Measurements from ENCODE around the gene CXCR1.
"Not testable (repeated sequence)": the region's sequence is repeated elsewhere in the genome, so short reads cannot be mapped to it uniquely, and the experiment has no call there.

The CXCR1 gene

GRCh38 chr2:218166791-218167190 is at the start of gene CXCR1:
CXCR1 (minus strand) TSS chr2:218166962; CDS start chr2:218165211, 1,751 bp downstream.
- in situ Hi-C loops (cut with MboI; ENCODE audit: low pct_unique_long_range_greater_than_20kb, low sequenced_read_pairs) = no loop called here
- peak; percentile 56 for DNase-seq

- in situ Hi-C loops (cut with MboI; ENCODE audit: low pct_unique_long_range_greater_than_20kb, low sequenced_read_pairs) = no loop called here
Measured at GRCh38 chr2:218216336-218216673, 49.5 kb upstream of the CXCR1 start.

GRCh38 chr2:218214116-218214515 is 47.4 kb upstream of the CXCR1 start:
- DNase-seq = no peak
- in situ Hi-C loops (cut with MboI; ENCODE audit: low pct_unique_long_range_greater_than_20kb, low sequenced_read_pairs) = no loop called here

More at GRCh38 chr2:218216336-218216673, 49.5 kb upstream of the CXCR1 start:
- no peak for DNase-seq

DNA sequence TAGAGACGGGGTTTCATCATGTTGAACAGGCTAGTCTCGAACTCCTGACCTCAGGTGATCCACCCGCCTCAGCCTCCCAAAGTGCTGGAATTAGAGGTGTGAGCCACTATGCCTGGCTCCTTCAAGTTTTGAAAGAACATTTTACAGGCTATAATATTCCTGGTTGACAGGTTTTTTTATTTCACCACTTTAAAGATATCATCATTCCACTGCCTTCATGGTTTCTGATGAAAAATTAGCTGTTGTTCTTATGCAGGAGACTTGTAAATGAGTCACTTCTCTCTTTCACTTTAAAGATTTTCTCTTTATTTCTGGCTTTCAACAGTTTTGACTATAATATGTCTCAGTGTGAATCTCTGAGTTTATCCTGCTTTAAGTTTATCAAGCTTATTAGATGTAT is 42.3 kb upstream of the CXCR1 start:
- DNase-seq = no peak
- in situ Hi-C loops (cut with MboI; ENCODE audit: low pct_unique_long_range_greater_than_20kb, low sequenced_read_pairs) = no loop called here

DNA sequence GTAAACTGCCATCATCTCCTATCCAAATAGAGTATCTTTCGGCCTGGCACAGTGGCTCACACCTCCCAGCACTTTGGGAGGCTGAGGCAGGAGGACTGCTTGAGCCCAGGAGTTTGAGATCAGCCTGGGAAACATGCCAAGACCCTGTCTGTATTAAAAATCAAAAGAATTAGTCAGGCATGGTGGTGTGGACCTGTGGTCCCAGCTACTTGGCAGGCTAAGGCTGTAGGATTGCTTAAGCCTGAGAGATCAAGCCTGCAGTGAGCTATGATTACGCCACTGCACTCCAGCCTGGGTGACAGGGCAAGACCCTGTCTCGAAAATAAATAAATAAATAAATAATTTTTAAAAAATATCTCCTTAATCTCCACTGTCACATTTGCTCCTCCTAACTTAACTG is 35.5 kb upstream of the CXCR1 start:
- DNase-seq = no peak
- in situ Hi-C loops (cut with MboI; ENCODE audit: low pct_unique_long_range_greater_than_20kb, low sequenced_read_pairs) = no loop called here

- no peak for DNase-seq
- in situ Hi-C loops (cut with MboI; ENCODE audit: low pct_unique_long_range_greater_than_20kb, low sequenced_read_pairs) = no loop called here
Measured at GRCh38 chr2:218196974-218197373, 30.2 kb upstream of the CXCR1 start.

DNA sequence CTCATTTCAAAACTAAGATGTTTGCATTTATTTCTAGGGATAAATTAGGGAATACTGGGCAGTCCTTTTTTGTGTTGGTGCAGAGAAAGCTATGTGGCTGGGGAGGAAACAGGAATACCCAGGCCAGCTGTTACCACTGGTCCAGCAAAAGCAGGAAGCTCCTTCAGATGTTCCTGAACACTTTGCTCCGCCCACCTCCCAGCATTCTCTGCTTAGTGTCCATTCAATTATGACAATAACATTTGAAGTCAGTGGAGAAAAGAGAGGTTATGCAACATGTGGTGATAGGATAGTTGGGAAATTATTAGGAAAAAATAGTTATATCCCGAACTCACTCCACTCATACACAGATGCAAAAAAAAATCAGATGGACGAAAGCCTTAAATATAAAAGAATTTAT is 28.1 kb upstream of the CXCR1 start:
- in situ Hi-C loops (cut with MboI; ENCODE audit: low pct_unique_long_range_greater_than_20kb, low sequenced_read_pairs) = no loop called here
- no peak for DNase-seq

GRCh38 chr2:218193701-218194100 is 26.9 kb upstream of the CXCR1 start:
- in situ Hi-C loops (cut with MboI; ENCODE audit: low pct_unique_long_range_greater_than_20kb, low sequenced_read_pairs) = no loop called here
- no peak for DNase-seq

DNA sequence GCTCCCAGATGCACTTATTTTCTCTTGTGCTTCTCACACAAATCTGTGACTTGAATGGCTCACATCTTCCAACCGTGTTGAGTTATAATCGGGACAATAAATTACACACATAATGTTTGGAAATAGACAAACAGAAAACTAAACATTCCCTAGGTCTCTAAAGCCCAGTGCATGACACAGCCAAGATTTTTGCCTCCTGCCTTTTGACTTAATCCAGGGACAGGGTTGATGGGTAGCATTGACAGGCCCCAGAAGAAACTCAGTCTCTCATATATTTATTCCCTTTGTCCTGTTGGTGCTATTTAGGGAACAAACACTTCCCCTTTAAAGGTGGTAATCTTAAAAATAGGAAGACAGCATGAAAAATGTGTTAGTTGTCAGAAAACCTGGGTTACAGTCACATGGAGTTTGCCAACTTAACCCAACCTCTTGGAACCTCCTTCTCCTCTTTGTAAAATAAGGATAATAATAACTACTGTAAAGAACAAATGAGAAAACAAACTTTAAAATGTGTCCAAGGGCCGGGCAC is 26.2 kb upstream of the CXCR1 start:
- in situ Hi-C loops (cut with MboI; ENCODE audit: low pct_unique_long_range_greater_than_20kb, low sequenced_read_pairs) = no loop called here

GRCh38 chr2:218188528-218188927 is 21.8 kb upstream of the CXCR1 start:
- in situ Hi-C loops (cut with MboI; ENCODE audit: low pct_unique_long_range_greater_than_20kb, low sequenced_read_pairs) = no loop called here
- no peak for DNase-seq

More for the DNA sequence above, 26.2 kb upstream of the CXCR1 start:
- DNase-seq = peak; percentile 53

- no peak for DNase-seq
- in situ Hi-C loops (cut with MboI; ENCODE audit: low pct_unique_long_range_greater_than_20kb, low sequenced_read_pairs) = no loop called here
Measured at GRCh38 chr2:218187296-218188015, 20.7 kb upstream of the CXCR1 start.

- no peak for DNase-seq
- in situ Hi-C loops (cut with MboI; ENCODE audit: low pct_unique_long_range_greater_than_20kb, low sequenced_read_pairs) = no loop called here
Measured at GRCh38 chr2:218186876-218187275, 20.1 kb upstream of the CXCR1 start.

DNA sequence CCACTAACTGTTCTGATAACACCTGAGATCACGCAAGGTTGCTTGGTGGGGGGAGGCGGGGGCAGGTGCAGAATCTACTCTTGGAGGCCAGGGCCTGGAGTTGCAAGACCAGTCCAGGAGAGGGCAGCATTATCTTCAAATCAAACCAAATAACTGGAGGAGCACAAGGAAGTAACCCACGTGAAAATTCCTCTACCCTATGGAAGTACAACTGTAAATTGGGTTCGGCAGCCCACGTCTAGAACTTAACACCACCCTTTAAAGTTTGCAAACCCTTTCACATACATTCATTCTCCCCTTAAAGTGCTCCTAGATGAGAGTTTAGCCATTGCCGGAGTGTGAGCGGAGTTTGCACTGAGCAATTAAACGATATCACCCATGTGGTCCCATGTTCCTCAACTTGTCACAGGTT is 19.6 kb upstream of the CXCR1 start:
- in situ Hi-C loops (cut with MboI; ENCODE audit: low pct_unique_long_range_greater_than_20kb, low sequenced_read_pairs) = no loop called here
- DNase-seq = peak; percentile 94

DNA sequence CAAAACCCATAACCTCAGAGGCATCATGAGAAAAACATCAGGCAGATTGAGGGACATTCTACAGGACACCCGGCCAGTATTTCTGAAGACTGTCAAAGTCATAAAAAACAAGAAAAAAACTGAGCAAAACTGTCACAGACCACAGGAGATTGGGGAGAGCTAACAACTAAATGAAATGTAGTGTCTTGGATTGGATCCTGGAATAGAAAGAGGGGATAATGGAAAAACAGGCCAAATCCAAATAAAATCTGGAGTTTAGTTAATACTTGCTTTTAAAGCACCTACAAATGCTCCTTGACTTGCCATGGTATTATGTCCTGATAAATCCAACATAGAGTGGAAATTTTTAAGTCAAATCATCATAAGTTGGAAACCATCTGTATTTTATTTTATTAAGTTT is 17.6 kb upstream of the CXCR1 start:
- in situ Hi-C loops (cut with MboI; ENCODE audit: low pct_unique_long_range_greater_than_20kb, low sequenced_read_pairs) = no loop called here
- DNase-seq = no peak

GRCh38 chr2:218180467-218181114 is 13.8 kb upstream of the CXCR1 start:
- no peak for DNase-seq
- in situ Hi-C loops (cut with MboI; ENCODE audit: low pct_unique_long_range_greater_than_20kb, low sequenced_read_pairs) = no loop called here

DNA sequence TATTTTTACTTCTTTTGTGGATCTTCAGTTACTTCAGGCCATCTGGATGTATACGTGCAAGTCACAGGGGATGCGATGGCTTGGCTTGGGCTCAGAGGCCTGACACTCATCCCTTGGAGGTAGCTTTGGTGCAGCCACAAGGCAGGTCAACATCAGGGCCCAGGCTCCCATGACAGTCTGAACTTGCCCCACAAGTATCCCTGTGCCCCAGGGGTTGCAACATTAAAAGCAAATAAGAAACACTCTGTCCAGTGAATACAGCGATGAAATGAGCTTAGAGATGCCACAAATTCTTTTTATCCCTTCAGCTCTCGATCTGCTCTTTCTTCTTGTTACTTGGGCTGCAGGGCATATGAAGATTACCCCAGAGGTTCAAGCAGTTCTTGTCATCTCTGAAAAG is 13.0 kb upstream of the CXCR1 start:
- in situ Hi-C loops (cut with MboI; ENCODE audit: low pct_unique_long_range_greater_than_20kb, low sequenced_read_pairs) = no loop called here
- DNase-seq = no peak

- in situ Hi-C loops (cut with MboI; ENCODE audit: low pct_unique_long_range_greater_than_20kb, low sequenced_read_pairs) = no loop called here
- no peak for DNase-seq
Measured at GRCh38 chr2:218172845-218173244, 6.1 kb upstream of the CXCR1 start.

- DNase-seq; in situ Hi-C loops (cut with MboI; ENCODE audit: low pct_unique_long_range_greater_than_20kb, low sequenced_read_pairs): not testable (repeated sequence)
Measured at GRCh38 chr2:218171744-218172143, 5.0 kb upstream of the CXCR1 start.

GRCh38 chr2:218169757-218170546 is 3.2 kb upstream of the CXCR1 start:
- in situ Hi-C loops (cut with MboI; ENCODE audit: low pct_unique_long_range_greater_than_20kb, low sequenced_read_pairs) = no loop called here

More at GRCh38 chr2:218169757-218170546, 3.2 kb upstream of the CXCR1 start:
- no peak for DNase-seq
